ENCODE data around the gene PBOV1. TPM values are rescaled to one million over a fixed set of nuclear protein-coding genes. Genes with fewer than 3 reads are reported as not detected.

Gene PBOV1
- not detected for total RNA-seq
- total RNA-seq (2013), result not detected
- total RNA-seq, result 0 to 0.09 (median 0) reads per million in 29 experiments

GRCh38 chr6:138218449-138218848 lies at the start of gene PBOV1:
Gene PBOV1, minus strand, starts transcription at chr6:138218491. Its CDS starts 96 bp downstream, at chr6:138218395.
- H3K27ac Mint-ChIP-seq, result no peak within 1 kb of the TSS
- no peaks in the 10 kb centered on the region for H3K9me3 Mint-ChIP-seq
- Histone ChIP-seq H3K27ac (ENCODE audit: low read length) (no peak within 1 kb of the TSS), H3K4me3 (ENCODE audit: control insufficient read depth in 1 of 2, extremely low read depth in 1 of 2, low read length in 1 of 2) (no peak within 1 kb of the TSS), H3K27me3 (replicated peaks in 1 of 2; ENCODE audit: control insufficient read depth in 2 of 2, extremely low read depth in 1 of 2, insufficient read depth in 2 of 2, low read length in 1 of 2) (peaks cover 0 to 2% of the 10 kb centered on the region in 2 experiments), H3K9me3 (no peaks in the 10 kb centered on the region), H3K36me3 (ENCODE audit: control insufficient read depth in 2 of 2, extremely low read depth in 1 of 2, insufficient read depth in 1 of 2, low read length in 1 of 2) (no peaks in the 10 kb centered on the region), H3K4me1 (ENCODE audit: control insufficient read depth in 1 of 2, extremely low read depth in 1 of 2, insufficient read depth in 2 of 2, low read length in 2 of 2) (no peaks in the 10 kb centered on the region)
- no CpG with 5 or more reads among the region's 2 CpGs for WGBS (ENCODE audit: insufficient coverage)
- no peaks in the 10 kb centered on the region for H3K36me3 Mint-ChIP-seq
- DNase-seq, result no peak
- POLR2A ChIA-PET, result interaction anchor here in 1 of 2 donors (0.5 kb wide), 1 partner anchor 17 kb away, joined by 3 read pairs; no protein-coding TSS in a partner anchor
- H3K27me3 Mint-ChIP-seq, result peaks cover 25 to 43% of the 10 kb centered on the region in 2 donors
- H3K4me3 Mint-ChIP-seq, result no peak within 1 kb of the TSS
- ATAC-seq (replicated peaks in 1 of 4), result no peak
- no peaks in the 10 kb centered on the region for H3K4me1 Mint-ChIP-seq
- CTCF ChIA-PET, result no interaction called here

DNA sequence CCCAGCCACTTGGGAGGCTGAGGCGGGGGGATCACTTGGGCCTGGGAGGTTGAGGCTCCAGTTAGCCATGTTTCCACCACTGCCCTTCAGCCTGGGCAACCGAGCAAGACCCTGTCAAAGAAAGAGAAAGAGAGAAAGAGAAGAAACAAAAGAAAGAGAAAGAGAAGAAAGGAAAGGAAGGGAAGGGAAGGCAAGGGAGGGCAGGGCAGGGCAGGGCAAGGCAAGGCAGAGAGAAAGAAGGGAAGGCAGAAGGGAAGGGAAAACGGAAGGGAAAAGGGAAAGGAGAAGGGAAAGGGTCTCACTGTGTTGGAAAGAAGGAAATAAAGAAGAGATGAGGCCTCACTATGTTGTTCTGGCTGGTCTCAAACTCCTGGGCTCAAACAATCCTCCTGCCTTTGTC lies 47.8 kb upstream of the PBOV1 start:
- H3K4me1 Mint-ChIP-seq, result no peaks in the 10 kb centered on the region
- no peak overlapping the region for H3K27ac Mint-ChIP-seq
- H3K36me3 Mint-ChIP-seq, result no peaks in the 10 kb centered on the region
- no peaks in the 10 kb centered on the region for H3K9me3 Mint-ChIP-seq
- peaks cover 12 to 26% of the 10 kb centered on the region in 2 donors for H3K27me3 Mint-ChIP-seq
- no peak overlapping the region for H3K4me3 ChIP-seq (ENCODE audit: control insufficient read depth in 1 of 2, extremely low read depth in 1 of 2, low read length in 1 of 2)
- ATAC-seq (replicated peaks in 1 of 4), result no peak
- no peaks in the 10 kb centered on the region for H3K36me3 ChIP-seq (ENCODE audit: control insufficient read depth in 2 of 2, extremely low read depth in 1 of 2, insufficient read depth in 1 of 2, low read length in 1 of 2)
- no peak overlapping the region for H3K4me3 Mint-ChIP-seq
- H3K9me3 ChIP-seq, result no peaks in the 10 kb centered on the region
- peaks cover 0 to 28% of the 10 kb centered on the region in 2 experiments for H3K27me3 ChIP-seq (replicated peaks in 1 of 2; ENCODE audit: control insufficient read depth in 2 of 2, extremely low read depth in 1 of 2, insufficient read depth in 2 of 2, low read length in 1 of 2)
- DNase-seq, result no peak
- WGBS (ENCODE audit: insufficient coverage), result 61% methylated on average over 3 of the region's 3 CpGs
- no peaks in the 10 kb centered on the region for H3K4me1 ChIP-seq (ENCODE audit: control insufficient read depth in 1 of 2, extremely low read depth in 1 of 2, insufficient read depth in 2 of 2, low read length in 2 of 2)
- H3K27ac ChIP-seq (ENCODE audit: low read length), result no peak overlapping the region
- ChIA-PET CTCF (no interaction called here), POLR2A (no interaction called here)

DNA sequence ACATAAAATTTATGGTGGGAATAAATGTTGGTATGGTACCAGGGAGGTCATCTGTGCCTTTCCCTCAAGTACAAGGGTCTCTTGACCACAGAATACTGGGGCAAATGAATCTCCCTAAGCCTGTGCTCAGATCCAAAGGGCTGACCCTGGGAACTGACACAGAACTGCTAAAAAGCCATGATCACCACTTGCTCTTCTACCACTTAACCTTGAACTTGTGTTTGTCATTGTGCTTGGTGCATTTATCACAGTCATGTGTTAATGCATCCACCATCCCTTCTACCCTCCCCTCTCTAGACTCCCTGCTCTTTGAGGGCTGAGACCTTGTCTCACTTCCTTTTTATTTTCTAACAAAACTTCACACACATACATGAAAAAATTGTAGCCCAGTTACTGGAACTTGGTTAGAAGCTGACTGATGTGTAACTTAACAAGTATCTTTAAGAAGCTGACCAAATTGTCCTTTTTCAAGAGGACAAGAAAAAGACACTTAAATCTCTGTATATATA lies 46.1 kb upstream of the PBOV1 start:
- Mint-ChIP-seq H3K27ac (no peak overlapping the region), H3K36me3 (no peaks in the 10 kb centered on the region), H3K4me3 (no peak overlapping the region), H3K27me3 (peaks cover 19 to 27% of the 10 kb centered on the region in 2 donors), H3K4me1 (no peaks in the 10 kb centered on the region), H3K9me3 (no peaks in the 10 kb centered on the region)
- H3K27ac ChIP-seq (ENCODE audit: low read length), result no peak overlapping the region
- ATAC-seq (replicated peaks in 1 of 4) (no peak), DNase-seq (no peak)
- H3K4me3 ChIP-seq (ENCODE audit: control insufficient read depth in 1 of 2, extremely low read depth in 1 of 2, low read length in 1 of 2), result no peak overlapping the region
- no peaks in the 10 kb centered on the region for H3K36me3 ChIP-seq (ENCODE audit: control insufficient read depth in 2 of 2, extremely low read depth in 1 of 2, insufficient read depth in 1 of 2, low read length in 1 of 2)
- ChIA-PET POLR2A (no interaction called here), CTCF (interaction anchor here in 1 of 2 donors (0.6 kb wide), 1 partner anchor 30 kb away, joined by 5 read pairs; no protein-coding TSS in a partner anchor)
- no peaks in the 10 kb centered on the region for H3K4me1 ChIP-seq (ENCODE audit: control insufficient read depth in 1 of 2, extremely low read depth in 1 of 2, insufficient read depth in 2 of 2, low read length in 2 of 2)
- H3K9me3 ChIP-seq, result no peaks in the 10 kb centered on the region
- H3K27me3 ChIP-seq (replicated peaks in 1 of 2; ENCODE audit: control insufficient read depth in 2 of 2, extremely low read depth in 1 of 2, insufficient read depth in 2 of 2, low read length in 1 of 2), result peaks cover 0 to 22% of the 10 kb centered on the region in 2 experiments

GRCh38 chr6:138263963-138264362 lies 45.7 kb upstream of the PBOV1 start:
- no peaks in the 10 kb centered on the region for H3K4me1 Mint-ChIP-seq
- no peak overlapping the region for H3K4me3 Mint-ChIP-seq
- peaks cover 20 to 30% of the 10 kb centered on the region in 2 donors for H3K27me3 Mint-ChIP-seq
- WGBS (ENCODE audit: insufficient coverage), result no CpG with 5 or more reads among the region's 4 CpGs
- Histone ChIP-seq H3K4me1 (ENCODE audit: control insufficient read depth in 1 of 2, extremely low read depth in 1 of 2, insufficient read depth in 2 of 2, low read length in 2 of 2) (no peaks in the 10 kb centered on the region), H3K4me3 (ENCODE audit: control insufficient read depth in 1 of 2, extremely low read depth in 1 of 2, low read length in 1 of 2) (no peak overlapping the region), H3K27ac (ENCODE audit: low read length) (no peak overlapping the region), H3K9me3 (no peaks in the 10 kb centered on the region), H3K36me3 (ENCODE audit: control insufficient read depth in 2 of 2, extremely low read depth in 1 of 2, insufficient read depth in 1 of 2, low read length in 1 of 2) (no peaks in the 10 kb centered on the region), H3K27me3 (replicated peaks in 1 of 2; ENCODE audit: control insufficient read depth in 2 of 2, extremely low read depth in 1 of 2, insufficient read depth in 2 of 2, low read length in 1 of 2) (peaks cover 0 to 21% of the 10 kb centered on the region in 2 experiments)
- no peaks in the 10 kb centered on the region for H3K36me3 Mint-ChIP-seq
- DNase-seq, result no peak
- POLR2A ChIA-PET, result no interaction called here
- no peak for ATAC-seq (replicated peaks in 1 of 4)
- CTCF ChIA-PET, result interaction anchor here in 1 of 2 donors (0.6 kb wide), 1 partner anchor 140 kb away, joined by 4 read pairs; the partner anchor contains the start of gene HEBP2
- no peaks in the 10 kb centered on the region for H3K9me3 Mint-ChIP-seq
- no peak overlapping the region for H3K27ac Mint-ChIP-seq

DNA sequence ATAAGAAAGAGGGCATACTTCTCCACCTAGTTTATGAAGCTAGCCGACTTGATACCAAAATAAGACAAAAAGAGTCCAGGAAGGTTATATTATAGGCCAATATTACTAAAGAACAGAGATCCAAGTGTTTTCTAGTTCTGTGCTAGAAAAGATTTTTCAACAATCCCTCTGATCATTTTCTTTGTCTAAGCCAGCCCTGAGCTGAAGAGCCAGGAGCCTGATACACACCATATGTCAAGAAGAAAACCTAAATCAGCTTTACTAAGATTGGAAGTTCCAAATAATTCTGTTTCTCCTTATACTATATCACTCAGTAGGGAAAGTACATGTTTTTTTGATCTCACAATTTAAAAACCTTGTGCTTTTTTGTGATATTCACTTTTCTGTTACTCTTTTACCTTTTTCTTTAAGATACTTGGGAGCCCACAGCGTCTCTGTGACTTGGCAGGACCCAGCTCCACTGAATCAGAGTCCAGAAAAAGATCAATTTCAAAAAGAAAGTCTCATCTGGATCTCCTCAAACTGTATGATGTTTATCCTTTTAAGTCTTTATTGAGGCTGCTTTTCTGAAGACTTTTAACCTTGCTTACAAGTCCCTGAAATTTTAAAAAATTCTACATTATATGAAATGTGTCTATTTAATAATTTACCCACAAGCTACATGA lies 43.0 kb upstream of the PBOV1 start:
- ATAC-seq (replicated peaks in 1 of 4), result no peak
- no peak overlapping the region for H3K4me3 Mint-ChIP-seq
- POLR2A ChIA-PET, result no interaction called here
- Histone ChIP-seq H3K27me3 (replicated peaks in 1 of 2; ENCODE audit: control insufficient read depth in 2 of 2, extremely low read depth in 1 of 2, insufficient read depth in 2 of 2, low read length in 1 of 2) (peaks cover 0 to 21% of the 10 kb centered on the region in 2 experiments), H3K36me3 (ENCODE audit: control insufficient read depth in 2 of 2, extremely low read depth in 1 of 2, insufficient read depth in 1 of 2, low read length in 1 of 2) (no peaks in the 10 kb centered on the region), H3K27ac (ENCODE audit: low read length) (no peak overlapping the region), H3K4me1 (ENCODE audit: control insufficient read depth in 1 of 2, extremely low read depth in 1 of 2, insufficient read depth in 2 of 2, low read length in 2 of 2) (no peaks in the 10 kb centered on the region), H3K9me3 (no peaks in the 10 kb centered on the region), H3K4me3 (ENCODE audit: control insufficient read depth in 1 of 2, extremely low read depth in 1 of 2, low read length in 1 of 2) (no peak overlapping the region)
- no peaks in the 10 kb centered on the region for H3K36me3 Mint-ChIP-seq
- peaks cover 22 to 47% of the 10 kb centered on the region in 2 donors for H3K27me3 Mint-ChIP-seq
- DNase-seq, result no peak
- WGBS (ENCODE audit: insufficient coverage), result no CpG with 5 or more reads among the region's 2 CpGs
- no peak overlapping the region for H3K27ac Mint-ChIP-seq
- CTCF ChIA-PET, result interaction anchor here in 1 of 2 donors (0.6 kb wide), 3 partner anchors 502 to 672 kb away, joined by 4 read pairs; no protein-coding TSS in a partner anchor
- no peaks in the 10 kb centered on the region for H3K9me3 Mint-ChIP-seq
- no peaks in the 10 kb centered on the region for H3K4me1 Mint-ChIP-seq

GRCh38 chr6:138258991-138259390 lies 40.7 kb upstream of the PBOV1 start:
- Mint-ChIP-seq H3K9me3 (no peaks in the 10 kb centered on the region), H3K27ac (no peak overlapping the region), H3K4me1 (no peaks in the 10 kb centered on the region), H3K36me3 (no peaks in the 10 kb centered on the region), H3K4me3 (no peak overlapping the region), H3K27me3 (peaks cover 23 to 43% of the 10 kb centered on the region in 2 donors)
- ChIA-PET CTCF (no interaction called here), POLR2A (no interaction called here)
- no peak for ATAC-seq (replicated peaks in 1 of 4)
- H3K36me3 ChIP-seq (ENCODE audit: control insufficient read depth in 2 of 2, extremely low read depth in 1 of 2, insufficient read depth in 1 of 2, low read length in 1 of 2), result no peaks in the 10 kb centered on the region
- no peaks in the 10 kb centered on the region for H3K4me1 ChIP-seq (ENCODE audit: control insufficient read depth in 1 of 2, extremely low read depth in 1 of 2, insufficient read depth in 2 of 2, low read length in 2 of 2)
- H3K4me3 ChIP-seq (ENCODE audit: control insufficient read depth in 1 of 2, extremely low read depth in 1 of 2, low read length in 1 of 2), result no peak overlapping the region
- no peak overlapping the region for H3K27ac ChIP-seq (ENCODE audit: low read length)
- no peak for DNase-seq
- H3K27me3 ChIP-seq (replicated peaks in 1 of 2; ENCODE audit: control insufficient read depth in 2 of 2, extremely low read depth in 1 of 2, insufficient read depth in 2 of 2, low read length in 1 of 2), result peaks cover 0 to 17% of the 10 kb centered on the region in 2 experiments
- no peaks in the 10 kb centered on the region for H3K9me3 ChIP-seq
- WGBS (ENCODE audit: insufficient coverage), result 75% methylated on average over 6 of the region's 6 CpGs
